Retinal pigment epithelial cell (primary cell): ENCODE measurements around the gene GLTPD2.

Experiments
- DNase-seq: peaks from one replicate; pipeline ENCODE4 v3.0.0-alpha.2; 2010; ENCODE audit warnings: low read depth
- H3K4me3 ChIP-seq: 2 replicates; pipeline ENCODE4 v1.5.1; 2011; ENCODE audit warnings: mild to moderate bottlenecking, low read length, control low read depth, moderate library complexity
- CTCF ChIP-seq: conservative IDR thresholded peaks from 2 replicates; pipeline ENCODE4 v1.5.1; 2011; ENCODE audit warnings: low read depth, low read length, control low read depth, inconsistent platforms

GLTPD2 gene

GRCh38 chr17:4742629-4743028 lies 46.1 kb upstream of the GLTPD2 start:
- no peak for TF ChIP-seq CTCF
- no peak overlapping the region for H3K4me3 ChIP-seq
- DNase-seq: no peak

GRCh38 chr17:4743216-4743615 lies 45.5 kb upstream of the GLTPD2 start:
- no peak for DNase-seq
- TF ChIP-seq CTCF: no peak
- no peak overlapping the region for H3K4me3 ChIP-seq

GRCh38 chr17:4743898-4744297 lies 44.9 kb upstream of the GLTPD2 start:
- no peak overlapping the region for H3K4me3 ChIP-seq
- no peak for TF ChIP-seq CTCF
- no peak for DNase-seq

GRCh38 chr17:4744999-4745969 lies 43.5 kb upstream of the GLTPD2 start:
- peak; percentile 7 for TF ChIP-seq CTCF
- H3K4me3 ChIP-seq: no peak overlapping the region

GRCh38 chr17:4747847-4748246 lies 40.9 kb upstream of the GLTPD2 start:
- DNase-seq: no peak
- TF ChIP-seq CTCF: no peak
- H3K4me3 ChIP-seq: no peak overlapping the region

More at GRCh38 chr17:4744999-4745969, 43.5 kb upstream of the GLTPD2 start:
- DNase-seq: no peak

GRCh38 chr17:4748686-4749085 lies 40.1 kb upstream of the GLTPD2 start:
- H3K4me3 ChIP-seq: no peak overlapping the region
- no peak for TF ChIP-seq CTCF
- no peak for DNase-seq

- no peak for TF ChIP-seq CTCF
- no peak overlapping the region for H3K4me3 ChIP-seq
- DNase-seq: no peak
Measured at GRCh38 chr17:4750606-4751005, 38.2 kb upstream of the GLTPD2 start.
